ENCODE data around the gene NADSYN1.
"Not testable (repeated sequence)": the region's sequence is repeated elsewhere in the genome, so short reads cannot be mapped to it uniquely, and the experiment has no call there.

The NADSYN1 gene

GRCh38 chr11:71530602-71531001, 77.6 kb downstream of the NADSYN1 start:
- no peak for DNase-seq

- DNase-seq = no peak
Observed at GRCh38 chr11:71532036-71532610, 79.1 kb downstream of the NADSYN1 start.

- DNase-seq = not testable (repeated sequence)
Observed at GRCh38 chr11:71534711-71535608, 82.0 kb downstream of the NADSYN1 start.

GRCh38 chr11:71535825-71536224, 82.8 kb downstream of the NADSYN1 start:
- no peak for DNase-seq

GRCh38 chr11:71537537-71537936, 84.5 kb downstream of the NADSYN1 start:
- no peak for DNase-seq

GRCh38 chr11:71537977-71538665, 85.1 kb downstream of the NADSYN1 start, which contains the start of gene KRTAP5-8:
Gene KRTAP5-8 (plus strand): TSS chr11:71538025. CDS start chr11:71538056, 31 bp downstream.
- DNase-seq = not testable (repeated sequence)

GRCh38 chr11:71538666-71538990, 85.6 kb downstream of the NADSYN1 start:
- DNase-seq = no peak

GRCh38 chr11:71539017-71539416, 86.0 kb downstream of the NADSYN1 start:
- no peak for DNase-seq

- DNase-seq = not testable (repeated sequence)
Observed at GRCh38 chr11:71539971-71540370, 87.0 kb downstream of the NADSYN1 start.

- not testable (repeated sequence) for DNase-seq
Observed at GRCh38 chr11:71540521-71541304, 87.7 kb downstream of the NADSYN1 start.

GRCh38 chr11:71542382-71542781, 89.4 kb downstream of the NADSYN1 start:
- DNase-seq = no peak

- no peak for DNase-seq
Observed at GRCh38 chr11:71542879-71543777, 90.1 kb downstream of the NADSYN1 start.

- no peak for DNase-seq
Observed at GRCh38 chr11:71543866-71544265, 90.9 kb downstream of the NADSYN1 start.

GRCh38 chr11:71544525-71545214, 91.7 kb downstream of the NADSYN1 start:
- DNase-seq = no peak

GRCh38 chr11:71545405-71545966, 92.5 kb downstream of the NADSYN1 start:
- no peak for DNase-seq

GRCh38 chr11:71548120-71548519, 95.1 kb downstream of the NADSYN1 start, which contains the start of gene KRTAP5-9:
Gene KRTAP5-9 (plus strand): TSS chr11:71548420. CDS start chr11:71548658, 238 bp downstream.
- DNase-seq = no peak

- DNase-seq = no peak
Observed at GRCh38 chr11:71548716-71549151, 95.7 kb downstream of the NADSYN1 start.
